ENCODE data around the gene GNA12.

The GNA12 gene

DNA sequence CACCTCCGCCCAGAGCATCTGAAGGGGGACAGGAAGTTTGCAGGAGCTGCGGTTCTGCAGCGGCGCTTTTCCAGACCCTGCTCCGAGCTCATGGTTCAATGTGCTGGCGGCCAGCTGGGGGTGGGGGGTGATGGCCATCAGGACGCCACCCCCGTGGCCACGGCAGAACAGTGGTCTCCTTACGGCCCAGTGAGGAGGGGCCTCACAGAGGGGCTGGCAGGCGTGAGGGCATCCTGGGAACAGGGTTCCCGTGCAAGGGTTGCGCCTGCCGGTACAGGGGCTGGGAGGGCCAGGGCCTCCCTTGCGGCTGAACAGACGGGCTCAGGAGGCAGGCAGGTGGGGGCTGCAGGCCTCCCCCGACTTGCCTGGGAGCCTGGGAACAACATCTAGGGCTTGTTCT lies 39.0 kb upstream of the GNA12 start:
- H3K4me3 ChIP-seq (ENCODE audit: low read depth, low read length): no peak overlapping the region
- TF ChIP-seq, protein P1, sequence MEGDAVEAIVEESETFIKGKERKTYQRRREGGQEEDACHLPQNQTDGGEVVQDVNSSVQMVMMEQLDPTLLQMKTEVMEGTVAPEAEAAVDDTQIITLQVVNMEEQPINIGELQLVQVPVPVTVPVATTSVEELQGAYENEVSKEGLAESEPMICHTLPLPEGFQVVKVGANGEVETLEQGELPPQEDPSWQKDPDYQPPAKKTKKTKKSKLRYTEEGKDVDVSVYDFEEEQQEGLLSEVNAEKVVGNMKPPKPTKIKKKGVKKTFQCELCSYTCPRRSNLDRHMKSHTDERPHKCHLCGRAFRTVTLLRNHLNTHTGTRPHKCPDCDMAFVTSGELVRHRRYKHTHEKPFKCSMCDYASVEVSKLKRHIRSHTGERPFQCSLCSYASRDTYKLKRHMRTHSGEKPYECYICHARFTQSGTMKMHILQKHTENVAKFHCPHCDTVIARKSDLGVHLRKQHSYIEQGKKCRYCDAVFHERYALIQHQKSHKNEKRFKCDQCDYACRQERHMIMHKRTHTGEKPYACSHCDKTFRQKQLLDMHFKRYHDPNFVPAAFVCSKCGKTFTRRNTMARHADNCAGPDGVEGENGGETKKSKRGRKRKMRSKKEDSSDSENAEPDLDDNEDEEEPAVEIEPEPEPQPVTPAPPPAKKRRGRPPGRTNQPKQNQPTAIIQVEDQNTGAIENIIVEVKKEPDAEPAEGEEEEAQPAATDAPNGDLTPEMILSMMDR (IDR thresholded peaks at IDR 0.05; ENCODE audit: low read depth, low read length): no peak

DNA sequence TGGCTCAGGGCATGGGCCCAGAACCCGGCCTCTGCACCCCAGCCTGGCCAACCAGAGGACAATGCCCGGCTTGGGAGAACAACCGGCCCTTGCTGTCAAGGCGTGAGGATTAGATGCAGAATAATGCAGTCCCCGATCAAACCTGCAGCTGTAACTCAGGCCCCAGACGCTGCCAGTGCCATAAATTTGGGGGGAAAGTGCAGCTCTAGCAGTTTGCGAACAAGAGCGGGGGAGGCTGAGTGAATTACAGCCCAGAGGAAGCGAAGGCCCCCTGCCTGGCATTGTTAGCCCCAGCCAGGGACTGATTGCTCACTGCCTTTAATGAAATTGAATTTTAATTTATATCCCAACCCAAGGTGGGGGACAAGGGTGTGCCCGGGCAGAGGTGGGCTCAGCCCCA lies 38.0 kb upstream of the GNA12 start:
- TF ChIP-seq, protein P1 (IDR thresholded peaks at IDR 0.05; ENCODE audit: low read depth, low read length): no peak
- no peak overlapping the region for H3K4me3 ChIP-seq (ENCODE audit: low read depth, low read length)

DNA sequence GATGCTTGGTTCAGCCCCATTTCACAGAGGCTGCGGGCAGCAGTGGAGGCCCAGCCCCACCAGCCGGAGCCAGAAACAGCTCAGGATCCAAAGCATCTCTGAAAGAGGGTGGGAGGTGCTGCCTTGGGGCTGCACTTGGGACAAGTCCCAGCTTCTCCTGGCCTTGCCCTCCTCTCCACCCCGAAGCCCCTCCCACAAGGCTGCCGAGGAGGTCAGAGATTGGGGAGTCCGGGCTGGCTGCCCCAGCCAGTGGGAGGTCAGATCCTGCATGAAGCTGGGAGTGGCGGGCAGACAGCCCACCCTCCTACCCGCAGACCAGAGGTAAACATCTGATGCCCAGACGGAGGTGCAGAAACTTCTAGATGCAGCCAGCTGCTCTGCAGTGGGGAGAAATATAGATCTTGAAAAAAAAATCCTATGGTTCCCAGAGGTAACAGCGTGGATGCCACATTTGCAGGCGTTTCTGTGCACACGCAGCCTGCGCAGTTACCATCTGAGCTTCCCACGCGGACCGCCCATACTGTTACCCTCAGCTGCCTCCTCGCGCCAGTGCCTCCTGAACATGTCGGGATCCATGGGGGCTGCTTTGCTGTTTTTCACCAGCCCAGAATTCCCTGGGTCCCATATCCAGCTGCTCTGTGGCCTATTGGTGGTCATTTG lies 36.9 kb upstream of the GNA12 start:
- TF ChIP-seq, protein P1 (IDR thresholded peaks at IDR 0.05; ENCODE audit: low read depth, low read length): no peak
- H3K4me3 ChIP-seq (ENCODE audit: low read depth, low read length): no peak overlapping the region

DNA sequence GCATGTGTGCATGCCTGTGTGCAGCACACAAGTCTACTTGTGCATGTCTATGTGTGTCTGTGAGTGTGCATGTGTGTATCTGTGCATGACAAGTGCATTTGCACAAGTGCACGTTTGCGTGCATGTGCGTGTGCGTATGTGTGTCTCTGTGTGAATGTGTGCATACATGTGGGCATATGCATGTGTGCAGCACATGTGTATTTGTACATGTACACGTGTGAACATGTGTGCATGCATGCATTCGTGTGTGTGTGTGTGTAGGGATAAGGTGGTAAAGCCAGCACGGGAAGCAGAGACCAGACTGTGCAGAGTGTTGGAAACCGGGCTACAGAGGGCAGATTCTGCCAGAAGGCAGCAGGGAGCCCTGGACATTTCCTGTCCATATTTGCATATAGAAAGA lies 35.9 kb upstream of the GNA12 start:
- H3K4me3 ChIP-seq (ENCODE audit: low read depth, low read length): no peak overlapping the region
- TF ChIP-seq, protein P1 (IDR thresholded peaks at IDR 0.05; ENCODE audit: low read depth, low read length): no peak

DNA sequence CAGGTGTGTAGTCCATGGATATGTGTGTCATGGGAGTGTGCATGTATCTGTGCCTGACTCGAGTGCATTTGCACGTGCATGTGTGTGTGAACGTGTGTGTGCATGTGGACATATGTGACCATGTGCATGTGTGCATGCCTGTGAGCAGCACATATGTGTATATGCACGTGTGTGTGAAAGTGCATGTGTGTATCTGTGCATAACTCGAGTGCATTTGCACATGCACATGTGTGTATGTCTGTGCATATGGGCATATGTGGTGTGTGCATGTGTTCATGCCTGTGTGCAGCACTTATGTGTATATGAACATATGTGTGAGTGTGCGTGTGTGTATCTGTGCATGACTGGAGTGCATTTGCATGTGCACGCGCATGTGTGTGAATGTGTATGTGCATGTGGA lies 35.2 kb upstream of the GNA12 start:
- TF ChIP-seq, protein P1 (IDR thresholded peaks at IDR 0.05; ENCODE audit: low read depth, low read length): no peak
- H3K4me3 ChIP-seq (ENCODE audit: low read depth, low read length): no peak overlapping the region

DNA sequence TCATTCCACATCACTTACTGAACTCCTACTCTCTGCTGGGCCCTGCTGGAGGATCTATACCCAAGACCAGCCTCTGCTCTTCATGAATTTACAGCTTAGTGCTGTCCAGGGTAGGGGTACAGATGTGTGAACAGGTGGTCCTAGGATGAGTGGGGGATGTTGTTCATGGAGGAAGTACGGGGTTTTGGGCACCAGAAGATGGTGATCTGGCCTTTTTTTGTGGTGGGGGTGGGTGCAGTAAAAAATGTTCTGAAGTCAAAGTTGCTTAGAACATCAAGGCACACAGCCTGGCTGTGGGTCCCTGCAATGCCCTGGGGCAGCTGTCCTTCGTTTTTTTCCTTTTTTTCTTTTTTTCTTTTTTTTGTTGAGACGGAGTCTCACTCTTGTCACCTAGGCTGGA lies 34.2 kb upstream of the GNA12 start:
- TF ChIP-seq, protein P1 (IDR thresholded peaks at IDR 0.05; ENCODE audit: low read depth, low read length): no peak
- H3K4me3 ChIP-seq (ENCODE audit: low read depth, low read length): no peak overlapping the region

DNA sequence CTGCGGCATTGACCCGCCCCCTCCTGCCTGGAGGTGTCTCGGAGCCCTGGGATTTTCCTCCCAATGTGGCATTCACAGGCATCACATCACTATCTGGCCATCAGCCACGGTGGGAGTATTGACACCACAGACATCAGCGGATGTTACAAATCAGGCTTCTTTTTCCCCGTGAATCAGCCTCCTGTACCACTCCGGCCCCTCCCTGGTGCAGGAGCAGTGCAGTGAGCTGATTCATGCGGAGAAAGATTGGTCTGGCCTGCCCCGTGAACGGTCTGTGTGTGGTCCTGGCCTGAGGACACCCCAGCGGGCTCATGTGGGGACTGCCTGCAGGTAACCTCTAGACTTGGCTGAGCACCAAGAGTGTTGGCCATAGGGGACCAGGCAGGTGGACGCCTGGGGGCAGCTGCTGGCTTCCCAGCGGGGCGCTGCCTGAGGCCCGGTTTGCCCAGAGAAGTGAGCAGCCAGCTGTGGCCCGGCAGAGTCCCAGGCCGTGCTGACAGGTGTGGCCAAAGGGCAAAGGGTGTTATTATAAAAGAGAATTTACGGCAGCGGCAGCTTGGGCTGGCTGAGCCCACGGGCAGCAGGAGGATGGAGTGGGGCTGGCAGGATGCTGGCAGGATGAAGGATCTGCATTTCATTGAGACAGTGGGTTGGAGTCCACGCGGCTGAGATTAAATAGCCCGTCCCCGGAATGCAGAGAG lies 32.1 kb upstream of the GNA12 start:
- TF ChIP-seq, protein P1 (IDR thresholded peaks at IDR 0.05; ENCODE audit: low read depth, low read length): no peak
- H3K4me3 ChIP-seq (ENCODE audit: low read depth, low read length): no peak overlapping the region
